GM06990 (cell line): ENCODE measurements around the gene DOCK1.

Experiments used
- DNase-seq: peaks from one replicate; pipeline ENCODE4 v3.0.0-alpha.2; 2011; ENCODE audit not compliant: insufficient read length; ENCODE audit errors: extremely low read depth
- H3K27me3 ChIP-seq: replicated peaks from 2 replicates; pipeline ENCODE4 v1.6.0; 2011; ENCODE audit warnings: low read length; ENCODE audit not compliant: control insufficient read depth, insufficient read depth
- H3K36me3 ChIP-seq: 2 replicates; pipeline ENCODE4 v1.5.1; 2011; ENCODE audit warnings: low read length; ENCODE audit not compliant: control insufficient read depth, insufficient read depth
- H3K4me3 ChIP-seq: replicated peaks from 2 replicates; pipeline ENCODE4 v1.5.1; 2011; ENCODE audit warnings: low read depth, mild to moderate bottlenecking, control low read depth, low read length
- CTCF ChIP-seq: IDR thresholded peaks from 2 replicates; pipeline ENCODE4 v1.5.1; 2011; ENCODE audit warnings: low read length, control low read depth, mild to moderate bottlenecking, inconsistent platforms; ENCODE audit not compliant: insufficient read depth, poor library complexity, severe bottlenecking

The DOCK1 gene

GRCh38 chr10:127440371-127440770 lies 535.1 kb downstream of the DOCK1 start:
- H3K4me3 ChIP-seq: no peak overlapping the region
- no peak for TF ChIP-seq CTCF
- H3K27me3 ChIP-seq: no peaks in the 10 kb centered on the region
- H3K36me3 ChIP-seq: no peaks in the 10 kb centered on the region
- DNase-seq: no peak

GRCh38 chr10:127441350-127442219 lies 536.4 kb downstream of the DOCK1 start:
- Histone ChIP-seq H3K4me3 (no peak overlapping the region), H3K36me3 (no peaks in the 10 kb centered on the region), H3K27me3 (no peaks in the 10 kb centered on the region)
- DNase-seq: no peak
- no peak for TF ChIP-seq CTCF

- Histone ChIP-seq H3K36me3 (no peaks in the 10 kb centered on the region), H3K4me3 (no peak overlapping the region), H3K27me3 (no peaks in the 10 kb centered on the region)
- no peak for TF ChIP-seq CTCF
- DNase-seq: no peak
Measured at GRCh38 chr10:127442220-127442525, 536.9 kb downstream of the DOCK1 start.

GRCh38 chr10:127444155-127444554 lies 538.9 kb downstream of the DOCK1 start:
- no peak for DNase-seq
- H3K4me3 ChIP-seq: no peak overlapping the region
- no peaks in the 10 kb centered on the region for H3K36me3 ChIP-seq
- no peaks in the 10 kb centered on the region for H3K27me3 ChIP-seq
- TF ChIP-seq CTCF: no peak

- no peak for TF ChIP-seq CTCF
- no peaks in the 10 kb centered on the region for H3K36me3 ChIP-seq
- no peaks in the 10 kb centered on the region for H3K27me3 ChIP-seq
- no peak for DNase-seq
- no peak overlapping the region for H3K4me3 ChIP-seq
Measured at GRCh38 chr10:127447197-127447596, 542.0 kb downstream of the DOCK1 start.
